Ishikawa (cell line): ENCODE measurements around the gene STK4.

ENCODE experiments used
- CEBPB ChIP-seq: IDR thresholded peaks from 2 replicates; pipeline ENCODE4 v1.6.1; 2012
- EGR1 ChIP-seq: IDR thresholded peaks from 2 replicates; pipeline ENCODE4 v1.6.1; 2012
- EP300 ChIP-seq: IDR thresholded peaks from 2 replicates; pipeline ENCODE4 v1.6.1; 2012; ENCODE audit warnings: borderline replicate concordance
- RAD21 ChIP-seq: IDR thresholded peaks from 2 replicates; pipeline ENCODE4 v1.6.1; 2012; ENCODE audit warnings: low read depth
- TF ChIP-seq, protein P1 (sequence below): IDR thresholded peaks from 2 replicates; pipeline ENCODE4 v1.6.1; 2012; ENCODE audit warnings: low read depth, mild to moderate bottlenecking
- TF ChIP-seq, protein P2 (sequence below): IDR thresholded peaks from 2 replicates; pipeline ENCODE4 v1.6.1; 2012

GRCh38 chr20:45044084-45044573 is 77.8 kb downstream of the STK4 start:
- peak; percentile 81 for TF ChIP-seq RAD21
- no peak for TF ChIP-seq EP300
- no peak for TF ChIP-seq EGR1
- no peak for TF ChIP-seq CEBPB
- TF ChIP-seq, protein P1, sequence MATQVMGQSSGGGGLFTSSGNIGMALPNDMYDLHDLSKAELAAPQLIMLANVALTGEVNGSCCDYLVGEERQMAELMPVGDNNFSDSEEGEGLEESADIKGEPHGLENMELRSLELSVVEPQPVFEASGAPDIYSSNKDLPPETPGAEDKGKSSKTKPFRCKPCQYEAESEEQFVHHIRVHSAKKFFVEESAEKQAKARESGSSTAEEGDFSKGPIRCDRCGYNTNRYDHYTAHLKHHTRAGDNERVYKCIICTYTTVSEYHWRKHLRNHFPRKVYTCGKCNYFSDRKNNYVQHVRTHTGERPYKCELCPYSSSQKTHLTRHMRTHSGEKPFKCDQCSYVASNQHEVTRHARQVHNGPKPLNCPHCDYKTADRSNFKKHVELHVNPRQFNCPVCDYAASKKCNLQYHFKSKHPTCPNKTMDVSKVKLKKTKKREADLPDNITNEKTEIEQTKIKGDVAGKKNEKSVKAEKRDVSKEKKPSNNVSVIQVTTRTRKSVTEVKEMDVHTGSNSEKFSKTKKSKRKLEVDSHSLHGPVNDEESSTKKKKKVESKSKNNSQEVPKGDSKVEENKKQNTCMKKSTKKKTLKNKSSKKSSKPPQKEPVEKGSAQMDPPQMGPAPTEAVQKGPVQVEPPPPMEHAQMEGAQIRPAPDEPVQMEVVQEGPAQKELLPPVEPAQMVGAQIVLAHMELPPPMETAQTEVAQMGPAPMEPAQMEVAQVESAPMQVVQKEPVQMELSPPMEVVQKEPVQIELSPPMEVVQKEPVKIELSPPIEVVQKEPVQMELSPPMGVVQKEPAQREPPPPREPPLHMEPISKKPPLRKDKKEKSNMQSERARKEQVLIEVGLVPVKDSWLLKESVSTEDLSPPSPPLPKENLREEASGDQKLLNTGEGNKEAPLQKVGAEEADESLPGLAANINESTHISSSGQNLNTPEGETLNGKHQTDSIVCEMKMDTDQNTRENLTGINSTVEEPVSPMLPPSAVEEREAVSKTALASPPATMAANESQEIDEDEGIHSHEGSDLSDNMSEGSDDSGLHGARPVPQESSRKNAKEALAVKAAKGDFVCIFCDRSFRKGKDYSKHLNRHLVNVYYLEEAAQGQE, result no peak
- TF ChIP-seq, protein P2, sequence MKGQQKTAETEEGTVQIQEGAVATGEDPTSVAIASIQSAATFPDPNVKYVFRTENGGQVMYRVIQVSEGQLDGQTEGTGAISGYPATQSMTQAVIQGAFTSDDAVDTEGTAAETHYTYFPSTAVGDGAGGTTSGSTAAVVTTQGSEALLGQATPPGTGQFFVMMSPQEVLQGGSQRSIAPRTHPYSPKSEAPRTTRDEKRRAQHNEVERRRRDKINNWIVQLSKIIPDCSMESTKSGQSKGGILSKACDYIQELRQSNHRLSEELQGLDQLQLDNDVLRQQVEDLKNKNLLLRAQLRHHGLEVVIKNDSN, result no peak
